T-helper 2 cell treated with Interferon-gamma antibody and Interleukin-4, amounts not matched to agents 100 ng/mL and 5 ng/mL, for 36 hours (primary cell): Measurements from ENCODE around the gene RFX1. TPM values are rescaled to one million over a fixed set of nuclear protein-coding genes. Genes with fewer than 3 reads are reported as not detected.

Experiments used
- intact Hi-C: fragments of 100-400 bp; cut with micrococcal nuclease; formaldehyde crosslinking; loops from one replicate; pipeline ENCODE4 v1.15.1; 2023
- total RNA-seq: library from RNA; stranded (reverse); gene quantifications from 2 replicates; pipeline ENCODE4 v1.2.3, GENCODE V29; 2022

The RFX1 gene
- total RNA-seq, 1 donor from 2014 or later: 16.2 TPM

GRCh38 chr19:13996928-13997630, 9.0 kb downstream of the RFX1 start:
- intact Hi-C loops: no loop called here

- intact Hi-C loops: no loop called here
These were observed 10.0 kb downstream of the RFX1 start for GRCh38 chr19:13995878-13996765.

GRCh38 chr19:13995017-13995728, 10.9 kb downstream of the RFX1 start:
- intact Hi-C loops: no loop called here

GRCh38 chr19:13993590-13994300, 12.4 kb downstream of the RFX1 start:
- intact Hi-C loops: no loop called here

GRCh38 chr19:13992025-13992424, 14.1 kb downstream of the RFX1 start:
- intact Hi-C loops: no loop called here

GRCh38 chr19:13990085-13990484, 16.0 kb downstream of the RFX1 start:
- intact Hi-C loops: no loop called here

GRCh38 chr19:13989487-13989886, 16.6 kb downstream of the RFX1 start:
- intact Hi-C loops: loop anchor here (5.0 kb wide), 2 partner anchors 43 to 82 kb away; partner anchors contain the start of genes BRME1, CC2D1A and IL27RA

GRCh38 chr19:13987101-13987890, 18.8 kb downstream of the RFX1 start:
- intact Hi-C loops: loop anchor here (5.0 kb wide), 2 partner anchors 45 to 80 kb away; partner anchors contain the start of genes BRME1, CC2D1A and IL27RA

GRCh38 chr19:13986348-13986904, 19.7 kb downstream of the RFX1 start:
- intact Hi-C loops: loop anchor here (1.0 to 5.0 kb wide), 5 partner anchors 20 to 106 kb away; partner anchors contain the start of genes BRME1, CC2D1A, DCAF15 and IL27RA

GRCh38 chr19:13985771-13986347, 20.3 kb downstream of the RFX1 start:
- intact Hi-C loops: loop anchor here (1.0 to 5.0 kb wide), 5 partner anchors 20 to 106 kb away; partner anchors contain the start of genes BRME1, CC2D1A, DCAF15 and IL27RA

GRCh38 chr19:13984875-13985741, 21.0 kb downstream of the RFX1 start:
- intact Hi-C loops: loop anchor here (5.0 kb wide), 2 partner anchors 47 to 78 kb away; partner anchors contain the start of genes BRME1, CC2D1A and IL27RA

- intact Hi-C loops: no loop called here
These were observed 21.9 kb downstream of the RFX1 start for GRCh38 chr19:13984186-13984585.

GRCh38 chr19:13983213-13983889, 22.8 kb downstream of the RFX1 start:
- intact Hi-C loops: no loop called here

GRCh38 chr19:13982773-13983172, 23.3 kb downstream of the RFX1 start:
- intact Hi-C loops: no loop called here

GRCh38 chr19:13981988-13982501, 24.1 kb downstream of the RFX1 start:
- intact Hi-C loops: no loop called here

- intact Hi-C loops: no loop called here
These were observed 24.7 kb downstream of the RFX1 start for GRCh38 chr19:13981467-13981866.

- intact Hi-C loops: no loop called here
These were observed 25.1 kb downstream of the RFX1 start for GRCh38 chr19:13981021-13981420.
